Mucosa of descending colon (tissue), 3 donors: ENCODE results near the gene RELL2. TPM values are rescaled to one million over a fixed set of nuclear protein-coding genes. Genes with fewer than 3 reads are reported as not detected.

Experiments used
- ATAC-seq: fragments of 200-7000 bp; cut with Tn5 transposase; one replicate; pipeline ENCODE4 v1.9.1; 2020; ENCODE audit warnings: mild to moderate bottlenecking, moderate library complexity
- DNase-seq, 3 donors: peaks; one replicate each; pipeline ENCODE4 v3.0.0-alpha.2; 2020
- H3K36me3 ChIP-seq: fragments of 200-600 bp; one replicate; pipeline ENCODE4 v1.8.0; 2021; ENCODE audit warnings: low read depth, mild to moderate bottlenecking
- H3K4me1 ChIP-seq: fragments of 200-600 bp; one replicate; pipeline ENCODE4 v1.8.0; 2021; ENCODE audit warnings: low read depth, mild to moderate bottlenecking
- H3K4me3 ChIP-seq: fragments of 200-600 bp; one replicate; pipeline ENCODE4 v1.8.0; 2021; ENCODE audit warnings: mild to moderate bottlenecking
- H3K9me3 ChIP-seq: fragments of 200-600 bp; one replicate; pipeline ENCODE4 v1.8.0; 2021; ENCODE audit warnings: mild to moderate bottlenecking
- intact Hi-C, 2 donors: fragments of 100-400 bp; cut with DNase I in 1 of 2; cut with micrococcal nuclease in 1 of 2; formaldehyde crosslinking; loops; one replicate each; pipeline versions ENCODE4 v1.11.0 to v1.11.1; 2022; cut with DNase I, micrococcal nuclease
- total RNA-seq, 3 donors: library from RNA; stranded (reverse); fragmentation: NEBNext Ultra II Directional in 2 of 3; extraction: Animal tissue kit (Norgen Biotek cat#: 25700) in 2 of 3; gene quantifications; one replicate each; pipeline versions ENCODE4 v1.2.1 to v1.2.4, GENCODE V29; 2021 to 2023
- TF ChIP-seq, protein P1 (sequence below): fragments of 200-600 bp; IDR thresholded peaks from one replicate; pipeline ENCODE4 v1.8.0; 2022; ENCODE audit warnings: antibody characterized with exemption, mild to moderate bottlenecking
- donor health status: DM: no; HTN: no; CAD: no; lungs with moderate emphysema.
- donor health status: DM: no; HTN: no; CAD: no.
- donor health status: DM: no; HTN: yes; CAD: no.

RELL2 gene
- total RNA-seq, 3 donors from 2014 or later, result 2.3 to 3.9 (median 3.3) TPM

DNA sequence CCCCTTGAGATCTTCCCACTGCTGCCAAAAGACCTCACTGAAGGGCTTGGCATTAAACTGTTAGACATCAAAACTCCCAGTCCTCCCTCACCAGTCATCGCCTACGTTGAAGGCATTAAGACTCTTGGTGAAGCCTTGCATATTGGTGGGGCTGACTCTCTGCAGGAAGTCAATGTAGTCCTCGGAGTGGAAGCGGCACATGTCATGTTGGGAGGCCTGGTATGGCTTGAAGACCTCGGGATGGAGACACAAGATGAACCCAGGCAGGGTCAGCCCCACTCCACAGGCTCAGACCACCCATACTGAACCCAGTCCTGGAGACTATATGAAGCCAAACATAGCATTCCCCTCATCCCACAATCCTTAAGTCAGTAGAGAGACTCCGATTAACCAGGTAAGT is 2.1 kb upstream of the RELL2 start:
- intact Hi-C loops, result no loop called here
- Histone ChIP-seq H3K4me1 (peaks cover 20% of the 10 kb centered on the region), H3K36me3 (no peaks in the 10 kb centered on the region), H3K4me3 (no peak overlapping the region), H3K9me3 (no peaks in the 10 kb centered on the region)
- TF ChIP-seq, protein P1, sequence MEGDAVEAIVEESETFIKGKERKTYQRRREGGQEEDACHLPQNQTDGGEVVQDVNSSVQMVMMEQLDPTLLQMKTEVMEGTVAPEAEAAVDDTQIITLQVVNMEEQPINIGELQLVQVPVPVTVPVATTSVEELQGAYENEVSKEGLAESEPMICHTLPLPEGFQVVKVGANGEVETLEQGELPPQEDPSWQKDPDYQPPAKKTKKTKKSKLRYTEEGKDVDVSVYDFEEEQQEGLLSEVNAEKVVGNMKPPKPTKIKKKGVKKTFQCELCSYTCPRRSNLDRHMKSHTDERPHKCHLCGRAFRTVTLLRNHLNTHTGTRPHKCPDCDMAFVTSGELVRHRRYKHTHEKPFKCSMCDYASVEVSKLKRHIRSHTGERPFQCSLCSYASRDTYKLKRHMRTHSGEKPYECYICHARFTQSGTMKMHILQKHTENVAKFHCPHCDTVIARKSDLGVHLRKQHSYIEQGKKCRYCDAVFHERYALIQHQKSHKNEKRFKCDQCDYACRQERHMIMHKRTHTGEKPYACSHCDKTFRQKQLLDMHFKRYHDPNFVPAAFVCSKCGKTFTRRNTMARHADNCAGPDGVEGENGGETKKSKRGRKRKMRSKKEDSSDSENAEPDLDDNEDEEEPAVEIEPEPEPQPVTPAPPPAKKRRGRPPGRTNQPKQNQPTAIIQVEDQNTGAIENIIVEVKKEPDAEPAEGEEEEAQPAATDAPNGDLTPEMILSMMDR, result no peak
- DNase-seq (no peak), ATAC-seq (no peak)

DNA sequence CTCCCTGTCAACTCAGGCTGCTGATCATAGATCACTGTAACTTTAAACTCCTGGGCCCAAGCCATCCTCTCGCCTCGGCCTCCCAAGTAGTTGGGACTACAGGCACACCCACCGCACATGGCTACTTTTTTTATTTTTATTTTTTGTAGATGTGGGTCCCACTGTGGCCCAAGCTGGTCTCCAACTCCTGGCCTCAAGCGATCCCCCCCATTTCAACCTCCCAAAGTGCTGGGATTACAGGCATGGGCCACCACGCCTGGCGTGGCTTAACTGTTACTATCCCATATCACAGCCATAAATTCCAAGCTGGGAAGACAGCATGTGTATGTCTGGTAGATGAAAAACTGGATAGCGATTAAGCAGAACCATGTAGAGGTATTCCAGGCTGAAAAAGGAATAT is 1.2 kb upstream of the RELL2 start:
- Histone ChIP-seq H3K36me3 (no peaks in the 10 kb centered on the region), H3K9me3 (no peaks in the 10 kb centered on the region), H3K4me3 (no peak overlapping the region), H3K4me1 (peaks cover 20% of the 10 kb centered on the region)
- TF ChIP-seq, protein P1, result no peak
- no peak for DNase-seq
- intact Hi-C loops, result no loop called here
- no peak for ATAC-seq

DNA sequence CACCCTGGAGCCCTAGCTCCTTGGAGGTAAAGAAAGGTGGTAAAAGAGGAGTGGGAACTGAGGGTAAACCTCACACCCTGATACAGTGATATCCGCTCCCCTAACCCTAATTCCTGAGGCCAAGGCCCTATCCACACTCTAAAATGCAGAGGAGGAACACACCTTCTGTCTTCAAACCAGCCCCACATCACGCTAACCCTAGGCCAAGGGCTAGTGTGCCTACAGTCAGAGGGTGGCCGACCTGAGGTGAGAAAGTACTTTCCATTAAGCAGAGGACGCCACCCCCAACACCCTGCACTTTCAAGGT is 738 bp upstream of the RELL2 start:
- no peaks in the 10 kb centered on the region for H3K36me3 ChIP-seq
- TF ChIP-seq, protein P1, result no peak
- H3K4me1 ChIP-seq, result peaks cover 20% of the 10 kb centered on the region
- peak overlapping the region; percentile 37 for H3K4me3 ChIP-seq
- ATAC-seq (peak; percentile 14), DNase-seq (no peak)
- intact Hi-C loops, result no loop called here
- no peaks in the 10 kb centered on the region for H3K9me3 ChIP-seq

DNA sequence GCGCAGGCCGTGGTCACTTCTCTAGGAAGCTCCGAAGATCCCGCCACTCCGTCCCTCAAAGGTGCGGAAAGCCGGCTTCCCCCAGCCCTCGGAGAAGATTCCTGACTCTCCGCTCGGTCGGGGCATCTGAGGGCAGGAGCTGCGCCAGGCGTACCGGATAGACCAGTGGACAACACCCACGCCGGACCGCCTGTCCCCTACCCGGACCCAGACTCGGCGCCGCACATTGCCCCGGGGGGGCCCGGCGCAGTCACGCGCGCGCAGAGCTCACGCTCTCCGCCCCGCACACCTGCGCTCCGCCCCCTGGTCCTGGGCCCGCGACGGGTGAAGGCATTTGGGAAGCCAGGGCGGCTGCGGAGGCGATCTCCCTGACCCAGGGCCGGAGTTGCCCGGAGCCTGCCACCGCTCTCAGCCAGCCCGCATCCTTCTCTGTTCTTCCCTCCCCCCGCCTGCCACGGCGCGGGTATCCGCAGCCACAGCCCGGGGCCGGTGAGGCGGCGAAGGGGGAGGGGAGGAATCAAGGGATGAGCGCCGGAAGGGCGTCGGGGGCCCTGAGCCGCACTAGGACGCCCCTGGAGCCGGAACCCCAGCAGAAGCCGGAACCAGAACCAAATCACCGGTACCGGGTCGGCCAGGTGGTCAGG is 448 bp downstream of the RELL2 start:
- intact Hi-C loops, result no loop called here
- peak overlapping the region; percentile 37 for H3K4me3 ChIP-seq
- ATAC-seq (peak; percentile 42), DNase-seq (peak; percentile 38 to 80 (median 70))
- TF ChIP-seq, protein P1, result no peak
- H3K9me3 ChIP-seq, result no peaks in the 10 kb centered on the region
- H3K4me1 ChIP-seq, result peaks cover 20% of the 10 kb centered on the region
- no peaks in the 10 kb centered on the region for H3K36me3 ChIP-seq

DNA sequence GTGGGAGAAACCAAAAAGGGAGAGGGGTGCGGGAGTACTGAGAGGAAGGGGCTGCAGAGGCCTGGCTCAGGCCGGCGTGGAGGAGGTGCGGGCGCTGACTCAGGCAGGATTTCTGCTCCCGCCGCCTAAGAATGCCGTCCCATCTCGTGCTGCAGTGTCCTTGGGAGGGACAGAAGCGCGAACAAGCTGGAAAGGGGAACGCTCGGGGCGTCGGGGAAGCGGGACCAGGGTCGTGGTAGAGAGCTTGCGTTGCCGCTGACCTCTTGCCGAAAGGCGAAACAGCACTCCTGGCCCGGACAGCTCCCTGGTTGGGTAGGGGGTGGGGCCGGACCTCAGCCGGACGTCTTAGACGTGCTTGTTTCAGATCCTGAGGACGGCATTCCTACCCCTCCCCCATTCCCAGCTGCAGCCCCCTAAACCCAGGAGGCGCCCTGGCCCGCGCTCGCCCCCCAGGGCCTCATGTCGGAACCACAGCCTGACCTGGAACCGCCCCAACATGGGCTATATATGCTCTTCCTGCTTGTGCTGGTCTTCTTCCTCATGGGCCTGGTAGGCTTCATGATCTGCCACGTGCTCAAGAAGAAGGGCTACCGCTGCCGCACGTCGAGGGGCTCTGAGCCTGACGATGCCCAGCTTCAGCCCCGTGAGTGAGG is 1.1 kb downstream of the RELL2 start:
- no peaks in the 10 kb centered on the region for H3K9me3 ChIP-seq
- peaks cover 20% of the 10 kb centered on the region for H3K4me1 ChIP-seq
- intact Hi-C loops, result no loop called here
- TF ChIP-seq, protein P1, result no peak
- peak; percentile 50 for ATAC-seq
- H3K36me3 ChIP-seq, result no peaks in the 10 kb centered on the region
- DNase-seq, result peak; percentile 70 to 85 (median 77)
- peak overlapping the region; percentile 37 for H3K4me3 ChIP-seq
